MM.1S (cell line): ENCODE results near the gene PDGFA.

Source experiments
- DNase-seq: peaks from one replicate; pipeline ENCODE4 v3.0.0-alpha.2; 2015
- H2AFZ ChIP-seq: fragments of 300-600 bp; sonication (generic); 2 replicates; pipeline ENCODE4 v1.6.0; 2016; ENCODE audit warnings: antibody characterized with exemption, low read length
- H3F3A ChIP-seq: fragments of 300-600 bp; sonication (generic); 2 replicates; pipeline ENCODE4 v1.6.1; 2016; ENCODE audit warnings: mild to moderate bottlenecking, antibody characterized with exemption, low read length, moderate library complexity, mixed read lengths; ENCODE audit not compliant: insufficient read depth
- H3K27ac ChIP-seq: fragments of 300-600 bp; sonication (generic); 2 replicates; pipeline ENCODE4 v1.5.1; 2016; ENCODE audit warnings: mild to moderate bottlenecking, low read length
- H3K27me3 ChIP-seq: fragments of 300-600 bp; sonication (generic); replicated peaks from 2 replicates; pipeline ENCODE4 v1.6.0; 2016; ENCODE audit warnings: low read length; ENCODE audit not compliant: insufficient read depth
- H3K36me3 ChIP-seq: fragments of 300-600 bp; sonication (generic); replicated peaks from 2 replicates; pipeline ENCODE4 v1.6.1; 2016; ENCODE audit warnings: mild to moderate bottlenecking, low read length, mixed read lengths; ENCODE audit not compliant: insufficient read depth
- H3K4me1 ChIP-seq: fragments of 300-600 bp; sonication (generic); 2 replicates; pipeline ENCODE4 v1.6.1; 2016; ENCODE audit warnings: low read length, mixed read lengths
- H3K4me2 ChIP-seq: fragments of 300-600 bp; sonication (generic); 2 replicates; pipeline ENCODE4 v1.6.0; 2016; ENCODE audit warnings: low read depth, low read length
- H3K4me3 ChIP-seq: fragments of 300-600 bp; sonication (generic); 2 replicates; pipeline ENCODE4 v1.5.1; 2016; ENCODE audit warnings: low read length, mixed read lengths
- H3K79me2 ChIP-seq: fragments of 300-600 bp; sonication (generic); 2 replicates; pipeline ENCODE4 v1.6.1; 2016; ENCODE audit warnings: mixed run types, low read length, mixed read lengths
- H3K9ac ChIP-seq: fragments of 300-600 bp; sonication (generic); 2 replicates; pipeline ENCODE4 v1.6.1; 2016; ENCODE audit warnings: low read length, mixed read lengths
- H3K9me2 ChIP-seq: fragments of 300-600 bp; sonication (generic); replicated peaks from 2 replicates; pipeline ENCODE4 v1.6.1; 2016; ENCODE audit warnings: mild to moderate bottlenecking, low read length, mixed read lengths; ENCODE audit not compliant: insufficient read depth
- H3K9me3 ChIP-seq: fragments of 300-600 bp; sonication (generic); replicated peaks from 2 replicates; pipeline ENCODE4 v1.6.1; 2016; ENCODE audit warnings: mild to moderate bottlenecking, low read length, mixed read lengths; ENCODE audit not compliant: insufficient read depth
- H4K20me1 ChIP-seq: fragments of 300-600 bp; sonication (generic); 2 replicates; pipeline ENCODE4 v1.6.1; 2016; ENCODE audit warnings: mild to moderate bottlenecking, low read length, moderate library complexity, mixed read lengths; ENCODE audit not compliant: insufficient read depth
- CTCF ChIP-seq: fragments of 300-600 bp; sonication (generic); IDR thresholded peaks from 2 replicates; pipeline ENCODE4 v1.5.1; 2016; ENCODE audit warnings: antibody characterized with exemption, low read length, mixed read lengths
- EZH2 ChIP-seq: fragments of 300-600 bp; sonication (generic); optimal IDR thresholded peaks from 2 replicates; pipeline ENCODE3; 2017; ENCODE audit warnings: low read depth, mild to moderate bottlenecking, antibody characterized with exemption, low read length, mixed read lengths
- EZH2phosphoT487 ChIP-seq: fragments of 300-600 bp; sonication (generic); IDR thresholded peaks from 2 replicates; pipeline ENCODE4 v1.6.1; 2018; ENCODE audit warnings: antibody characterized with exemption, low read length

PDGFA gene

GRCh38 chr7:449324-450019 is 70.2 kb downstream of the PDGFA start:
- H3K9ac ChIP-seq, result no peak overlapping the region
- H4K20me1 ChIP-seq, result no peaks in the 10 kb centered on the region
- no peaks in the 10 kb centered on the region for H3F3A ChIP-seq
- no peaks in the 10 kb centered on the region for H3K36me3 ChIP-seq
- H3K9me2 ChIP-seq, result no peaks in the 10 kb centered on the region
- H3K79me2 ChIP-seq, result no peaks in the 10 kb centered on the region
- H3K4me1 ChIP-seq, result no peaks in the 10 kb centered on the region
- H3K9me3 ChIP-seq, result no peaks in the 10 kb centered on the region
- no peak overlapping the region for H3K27ac ChIP-seq
- no peak overlapping the region for H3K4me2 ChIP-seq
- H2AFZ ChIP-seq, result no peak overlapping the region
- H3K27me3 ChIP-seq, result no peaks in the 10 kb centered on the region
- no peak overlapping the region for H3K4me3 ChIP-seq
- DNase-seq, result no peak
- TF ChIP-seq EZH2phosphoT487, result no peak
- TF ChIP-seq EZH2, result no peak
- TF ChIP-seq CTCF, result no peak

GRCh38 chr7:447523-447922 is 72.1 kb downstream of the PDGFA start:
- no peak for TF ChIP-seq EZH2
- TF ChIP-seq EZH2phosphoT487, result no peak
- TF ChIP-seq CTCF, result no peak
- Histone ChIP-seq H3K27me3 (no peaks in the 10 kb centered on the region), H2AFZ (no peak overlapping the region), H3K27ac (no peak overlapping the region), H3K9ac (no peak overlapping the region), H3K9me3 (no peaks in the 10 kb centered on the region), H3K9me2 (no peaks in the 10 kb centered on the region), H3F3A (no peaks in the 10 kb centered on the region), H3K4me1 (no peaks in the 10 kb centered on the region), H3K4me2 (no peak overlapping the region), H4K20me1 (no peaks in the 10 kb centered on the region), H3K4me3 (no peak overlapping the region), H3K79me2 (no peaks in the 10 kb centered on the region), H3K36me3 (no peaks in the 10 kb centered on the region)
- no peak for DNase-seq
